ENCODE data around the gene AP1G1.

- TF ChIP-seq CTCF (IDR thresholded peaks at IDR 0.05) (no peak), POLR2A (IDR thresholded peaks at IDR 0.05) (no peak)
Observed at GRCh38 chr16:71727551-71728324, 80.9 kb downstream of the AP1G1 start.

All from right lobe of liver (tissue), 4 donors.